Left lung (tissue), 10 donors: Measurements from ENCODE around the gene SLBP. TPM values are rescaled to one million over a fixed set of nuclear protein-coding genes. Genes with fewer than 3 reads are reported as not detected.

ENCODE experiments used
- ATAC-seq: fragments of 200-7000 bp; cut with Tn5 transposase; one replicate; pipeline ENCODE4 v1.9.1; 2020; ENCODE audit warnings: moderate library complexity
- DNase-seq, 4 donors: peaks; one replicate each; pipeline ENCODE4 v3.0.0-alpha.2; 2013 to 2020
- H3K27ac ChIP-seq, 2 donors: fragments of 200-600 bp; sonication (generic) in 1 of 2; one replicate each; pipeline versions ENCODE4 v1.5.0 to v1.8.0; 2020 to 2021
- H3K27me3 ChIP-seq, 2 donors: fragments of 200-600 bp; sonication (generic) in 1 of 2; one replicate each; pipeline versions ENCODE4 v1.5.0 to v1.8.0; 2020 to 2021
- H3K36me3 ChIP-seq, 2 donors: fragments of 200-600 bp; sonication (generic) in 1 of 2; one replicate each; pipeline versions ENCODE4 v1.5.0 to v1.8.0; 2020 to 2021
- H3K4me1 ChIP-seq, 2 donors: fragments of 200-600 bp; one replicate each; pipeline ENCODE4 v1.8.0; 2021
- H3K4me3 ChIP-seq, 2 donors: fragments of 200-600 bp; sonication (generic) in 1 of 2; one replicate each; pipeline versions ENCODE4 v1.5.0 to v1.8.0; 2020 to 2021; ENCODE audit warnings: mild to moderate bottlenecking in 1 of 2
- H3K9me3 ChIP-seq, 2 donors: fragments of 200-600 bp; sonication (generic) in 1 of 2; one replicate each; pipeline versions ENCODE4 v1.5.0 to v1.8.0; 2020 to 2021
- intact Hi-C, 2 donors: fragments of 100-400 bp; cut with DNase I; formaldehyde crosslinking; loops; one replicate each; pipeline versions ENCODE4 v1.11.2 to v1.14.2; 2022
- polyA plus RNA-seq, 6 donors: library from polyadenylated mRNA; unstranded; fragments of 120-200 nt; gene quantifications; one replicate each; pipeline ENCODE4 v1.2.1, GENCODE V29; 2013; ENCODE audit not compliant: insufficient read length in 6 of 6
- total RNA-seq, 2 donors: library from RNA; stranded (reverse); fragmentation: NEBNext Ultra II Directional; extraction: Animal tissue kit (Norgen Biotek cat#: 25700); gene quantifications; one replicate each; pipeline ENCODE4 v1.2.1, GENCODE V29; 2021
- TF ChIP-seq, protein P1 (sequence below), 2 donors: fragments of 200-600 bp; sonication (generic) in 1 of 2; IDR thresholded peaks; one replicate each; pipeline versions ENCODE4 v1.5.0 to v1.8.0; 2021; ENCODE audit warnings: antibody characterized with exemption in 2 of 2
- donor health status: DM: no; HTN: yes; CAD: no.
- donor health status: DM: no; HTN: no; CAD: no.

Gene SLBP
- total and polyA plus RNA-seq, 8 donors: 39.1 to 73.0 (median 60.0) TPM

DNA sequence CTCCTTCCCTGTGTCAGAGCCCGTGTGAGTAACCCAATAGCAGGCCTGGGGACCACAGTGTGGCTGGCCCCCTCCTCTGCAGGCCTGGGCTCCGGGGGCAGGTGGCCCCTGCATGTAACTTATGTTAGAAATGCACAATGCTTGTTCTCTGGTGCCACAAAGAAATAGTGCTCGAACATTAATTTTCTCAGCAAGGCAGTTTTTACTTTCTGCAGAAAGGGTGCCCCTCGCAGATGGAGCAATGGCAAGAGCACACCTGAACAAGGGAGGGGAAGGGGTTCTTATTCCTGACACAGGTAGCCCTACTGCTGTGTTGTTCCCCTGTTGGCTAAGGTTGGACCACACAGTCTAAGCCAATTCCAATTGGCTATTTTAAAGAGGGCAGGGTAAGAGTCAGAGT lies 26.3 kb upstream of the SLBP start:
- intact Hi-C loops: no loop called here
- H3K4me1 ChIP-seq: no peaks in the 10 kb centered on the region
- peaks cover 0 to 100% of the 10 kb centered on the region in 2 donors for H3K36me3 ChIP-seq
- peaks cover 0 to 22% of the 10 kb centered on the region in 2 donors for H3K9me3 ChIP-seq
- ATAC-seq (no peak), DNase-seq (no peak)
- TF ChIP-seq, protein P1, sequence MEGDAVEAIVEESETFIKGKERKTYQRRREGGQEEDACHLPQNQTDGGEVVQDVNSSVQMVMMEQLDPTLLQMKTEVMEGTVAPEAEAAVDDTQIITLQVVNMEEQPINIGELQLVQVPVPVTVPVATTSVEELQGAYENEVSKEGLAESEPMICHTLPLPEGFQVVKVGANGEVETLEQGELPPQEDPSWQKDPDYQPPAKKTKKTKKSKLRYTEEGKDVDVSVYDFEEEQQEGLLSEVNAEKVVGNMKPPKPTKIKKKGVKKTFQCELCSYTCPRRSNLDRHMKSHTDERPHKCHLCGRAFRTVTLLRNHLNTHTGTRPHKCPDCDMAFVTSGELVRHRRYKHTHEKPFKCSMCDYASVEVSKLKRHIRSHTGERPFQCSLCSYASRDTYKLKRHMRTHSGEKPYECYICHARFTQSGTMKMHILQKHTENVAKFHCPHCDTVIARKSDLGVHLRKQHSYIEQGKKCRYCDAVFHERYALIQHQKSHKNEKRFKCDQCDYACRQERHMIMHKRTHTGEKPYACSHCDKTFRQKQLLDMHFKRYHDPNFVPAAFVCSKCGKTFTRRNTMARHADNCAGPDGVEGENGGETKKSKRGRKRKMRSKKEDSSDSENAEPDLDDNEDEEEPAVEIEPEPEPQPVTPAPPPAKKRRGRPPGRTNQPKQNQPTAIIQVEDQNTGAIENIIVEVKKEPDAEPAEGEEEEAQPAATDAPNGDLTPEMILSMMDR (IDR thresholded peaks at IDR 0.05): no peak
- H3K27ac ChIP-seq: no peak overlapping the region
- no peaks in the 10 kb centered on the region for H3K27me3 ChIP-seq
- no peak overlapping the region for H3K4me3 ChIP-seq

DNA sequence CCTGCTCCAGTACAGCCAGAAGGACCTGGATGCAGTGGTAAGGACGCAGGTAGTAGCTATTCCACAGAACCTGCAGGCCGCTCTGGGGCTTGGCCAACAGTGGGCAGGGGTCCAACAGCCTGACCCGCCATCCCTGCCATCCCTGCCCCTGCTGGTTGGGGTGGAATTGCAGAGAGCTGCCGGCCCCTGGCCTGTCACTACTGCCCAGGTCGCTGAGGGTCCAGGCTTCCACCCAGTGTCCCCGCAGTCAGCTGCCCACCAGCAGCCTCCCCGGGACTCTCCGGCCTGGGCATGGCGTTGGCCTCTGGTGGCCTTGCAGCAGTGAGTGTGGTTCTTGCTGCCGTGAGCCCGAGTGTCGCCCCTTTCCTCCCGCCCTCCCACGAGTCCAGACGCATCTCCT lies 25.5 kb upstream of the SLBP start:
- Histone ChIP-seq H3K27ac (no peak overlapping the region), H3K4me3 (no peak overlapping the region), H3K4me1 (no peaks in the 10 kb centered on the region), H3K27me3 (no peaks in the 10 kb centered on the region), H3K36me3 (peaks cover 0 to 100% of the 10 kb centered on the region in 2 donors), H3K9me3 (peaks cover 0 to 22% of the 10 kb centered on the region in 2 donors)
- intact Hi-C loops: no loop called here
- TF ChIP-seq, protein P1 (IDR thresholded peaks at IDR 0.05): no peak
- no peak for ATAC-seq
- no peak for DNase-seq

DNA sequence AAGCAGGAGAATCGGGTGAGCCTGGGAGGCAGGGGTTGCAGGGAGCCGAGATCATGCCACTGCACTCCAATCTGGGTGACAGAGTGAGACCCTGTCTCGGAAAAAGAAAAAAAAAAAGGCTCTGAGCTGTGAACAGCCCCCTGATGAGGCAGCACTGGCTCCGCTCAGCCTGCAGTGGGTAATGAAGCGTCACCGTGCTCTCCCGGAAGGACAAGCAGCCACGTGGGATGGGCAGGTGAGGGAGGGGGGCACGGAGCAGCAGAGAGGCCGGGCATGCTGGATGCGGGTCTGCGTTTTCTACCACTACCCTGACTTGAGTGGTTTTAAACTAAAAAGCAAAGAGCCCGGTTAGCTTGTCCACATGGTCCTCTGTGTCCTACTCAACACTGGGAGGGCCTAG lies 24.7 kb upstream of the SLBP start:
- DNase-seq: no peak
- peaks cover 0 to 22% of the 10 kb centered on the region in 2 donors for H3K9me3 ChIP-seq
- TF ChIP-seq, protein P1 (IDR thresholded peaks at IDR 0.05): no peak
- H3K27ac ChIP-seq: no peak overlapping the region
- intact Hi-C loops: no loop called here
- no peak overlapping the region for H3K4me3 ChIP-seq
- no peaks in the 10 kb centered on the region for H3K27me3 ChIP-seq
- no peaks in the 10 kb centered on the region for H3K4me1 ChIP-seq
- peaks cover 0 to 97% of the 10 kb centered on the region in 2 donors for H3K36me3 ChIP-seq
- ATAC-seq: no peak

DNA sequence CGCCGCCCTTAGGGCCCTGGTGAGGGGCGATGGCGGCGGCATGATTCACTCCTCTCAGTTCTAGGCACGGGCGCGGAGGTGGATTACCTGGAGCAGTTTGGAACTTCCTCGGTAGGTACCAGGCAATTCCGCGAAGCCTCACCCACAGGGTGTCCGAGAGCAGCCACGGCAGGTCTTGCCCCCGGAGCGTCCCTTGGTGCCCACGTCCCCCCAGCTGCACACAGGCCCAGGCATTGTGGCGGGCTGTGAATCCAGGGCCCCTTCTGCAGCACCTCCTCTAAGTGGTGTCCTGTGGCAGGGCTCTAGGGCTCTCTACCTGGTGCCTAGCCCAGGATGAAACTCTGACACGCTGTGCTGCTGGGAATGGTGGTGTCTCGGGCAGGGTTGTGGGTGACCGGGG lies 23.1 kb upstream of the SLBP start:
- Histone ChIP-seq H3K9me3 (peaks cover 0 to 22% of the 10 kb centered on the region in 2 donors), H3K27ac (no peak overlapping the region), H3K36me3 (peaks cover 0 to 97% of the 10 kb centered on the region in 2 donors), H3K27me3 (no peaks in the 10 kb centered on the region), H3K4me3 (no peak overlapping the region), H3K4me1 (peaks cover 0 to 3% of the 10 kb centered on the region in 2 donors)
- TF ChIP-seq, protein P1 (IDR thresholded peaks at IDR 0.05): no peak
- DNase-seq (no peak), ATAC-seq (no peak)
- intact Hi-C loops: no loop called here

DNA sequence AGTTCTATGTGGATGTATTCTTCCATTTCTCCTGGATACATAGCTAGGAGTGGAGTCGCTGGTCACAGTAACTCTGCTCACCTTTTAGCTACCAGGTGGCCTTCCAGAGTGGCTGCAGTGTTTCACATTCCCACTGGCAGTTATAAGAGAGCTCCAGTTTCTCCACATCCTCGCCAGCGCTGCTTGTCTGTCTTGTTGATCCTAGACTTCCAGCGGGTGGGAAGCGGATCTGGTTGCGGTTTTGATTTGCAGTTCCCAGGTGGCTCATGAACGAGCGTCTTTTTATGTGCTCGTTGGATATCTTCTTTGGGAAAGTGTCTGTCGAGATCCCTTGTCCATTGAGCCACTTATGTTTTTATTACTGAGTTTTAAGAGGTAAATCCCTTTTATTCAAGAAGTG lies 20.8 kb upstream of the SLBP start:
- intact Hi-C loops: no loop called here
- Histone ChIP-seq H3K9me3 (peaks cover 0 to 11% of the 10 kb centered on the region in 2 donors), H3K4me1 (peaks cover 0 to 26% of the 10 kb centered on the region in 2 donors), H3K27ac (no peak overlapping the region), H3K27me3 (no peaks in the 10 kb centered on the region), H3K4me3 (no peak overlapping the region), H3K36me3 (peaks cover 0 to 90% of the 10 kb centered on the region in 2 donors)
- DNase-seq: no peak
- TF ChIP-seq, protein P1 (IDR thresholded peaks at IDR 0.05): no peak
- no peak for ATAC-seq
